ENCODE results near the gene RHO. TPM values are rescaled to one million over a fixed set of nuclear protein-coding genes. Genes with fewer than 3 reads are reported as not detected.
"Not testable (repeated sequence)": the region's sequence is repeated elsewhere in the genome, so short reads cannot be mapped to it uniquely, and the experiment has no call there.

The RHO gene
- total RNA-seq, 1 experiment from 2014 or later = not detected

- DNase-seq (ENCODE audit: low spot score); CTCF ChIA-PET; H3K36me3 Mint-ChIP-seq; ATAC-seq; POLR2A ChIA-PET; H3K27ac Mint-ChIP-seq; H3K27me3 Mint-ChIP-seq (ENCODE audit: low read depth); H3K4me3 Mint-ChIP-seq; H3K9me3 Mint-ChIP-seq; H3K4me1 Mint-ChIP-seq: not testable (repeated sequence)
- TF ChIP-seq HMGA2 (CRISPR knock-in tag; IDR thresholded peaks at IDR 0.05) = peak; percentile 67
Measured at GRCh38 chr3:129545951-129546350, 17.5 kb downstream of the RHO start.

DNA sequence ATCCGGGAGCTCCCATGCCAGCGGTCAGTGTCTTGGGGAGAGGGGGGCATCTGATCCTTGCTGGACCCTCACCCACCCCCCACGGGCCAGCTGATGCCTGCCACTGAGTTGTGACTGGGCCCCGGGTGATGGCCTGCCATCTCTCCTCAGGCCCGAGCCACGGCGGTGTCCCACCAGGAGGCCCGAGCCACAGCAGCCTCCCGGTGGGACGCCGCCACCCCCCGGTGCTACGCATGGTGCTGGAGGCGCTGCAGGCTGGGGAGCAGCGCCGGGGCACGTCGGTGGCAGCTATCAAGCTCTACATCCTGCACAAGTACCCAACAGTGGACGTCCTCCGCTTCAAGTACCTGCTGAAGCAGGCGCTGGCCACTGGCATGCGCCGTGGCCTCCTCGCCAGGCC, 18.8 kb downstream of the RHO start:
- DNase-seq (ENCODE audit: low spot score) (no peak), ATAC-seq (no peak)
- H3K9me3 Mint-ChIP-seq = no peaks in the 10 kb centered on the region
- H3K36me3 Mint-ChIP-seq = no peaks in the 10 kb centered on the region
- no peaks in the 10 kb centered on the region for H3K27me3 Mint-ChIP-seq (ENCODE audit: low read depth)
- H3K4me3 Mint-ChIP-seq = no peak overlapping the region
- CTCF ChIA-PET = interaction anchor here (1.4 kb wide), 1 partner anchor 13 kb away, joined by 3 read pairs; no protein-coding TSS in a partner anchor
- TF ChIP-seq TP53 (CRISPR knock-in tag; IDR thresholded peaks at IDR 0.05) (no peak), ZNF219 (CRISPR knock-in tag; IDR thresholded peaks at IDR 0.05; ENCODE audit: borderline replicate concordance) (no peak), JAZF1 (CRISPR knock-in tag; IDR thresholded peaks at IDR 0.05) (no peak), GTF2I (CRISPR knock-in tag; conservative IDR thresholded peaks at IDR 0.05) (no peak), SOX15 (CRISPR knock-in tag; IDR thresholded peaks at IDR 0.05) (no peak), NR3C1 (CRISPR knock-in tag; conservative IDR thresholded peaks at IDR 0.05; ENCODE audit: low read depth) (no peak), GRHL2 (CRISPR knock-in tag; IDR thresholded peaks at IDR 0.05; ENCODE audit: insufficient replicate concordance, severe bottlenecking) (no peak), OVOL2 (CRISPR knock-in tag; IDR thresholded peaks at IDR 0.05; ENCODE audit: borderline replicate concordance) (no peak), E2F4 (CRISPR knock-in tag; IDR thresholded peaks at IDR 0.05; ENCODE audit: borderline replicate concordance, low read depth) (no peak)
- TF ChIP-seq, protein P1, sequence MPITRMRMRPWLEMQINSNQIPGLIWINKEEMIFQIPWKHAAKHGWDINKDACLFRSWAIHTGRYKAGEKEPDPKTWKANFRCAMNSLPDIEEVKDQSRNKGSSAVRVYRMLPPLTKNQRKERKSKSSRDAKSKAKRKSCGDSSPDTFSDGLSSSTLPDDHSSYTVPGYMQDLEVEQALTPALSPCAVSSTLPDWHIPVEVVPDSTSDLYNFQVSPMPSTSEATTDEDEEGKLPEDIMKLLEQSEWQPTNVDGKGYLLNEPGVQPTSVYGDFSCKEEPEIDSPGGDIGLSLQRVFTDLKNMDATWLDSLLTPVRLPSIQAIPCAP (CRISPR knock-in tag; IDR thresholded peaks at IDR 0.05) = no peak
- TF ChIP-seq, protein P2, sequence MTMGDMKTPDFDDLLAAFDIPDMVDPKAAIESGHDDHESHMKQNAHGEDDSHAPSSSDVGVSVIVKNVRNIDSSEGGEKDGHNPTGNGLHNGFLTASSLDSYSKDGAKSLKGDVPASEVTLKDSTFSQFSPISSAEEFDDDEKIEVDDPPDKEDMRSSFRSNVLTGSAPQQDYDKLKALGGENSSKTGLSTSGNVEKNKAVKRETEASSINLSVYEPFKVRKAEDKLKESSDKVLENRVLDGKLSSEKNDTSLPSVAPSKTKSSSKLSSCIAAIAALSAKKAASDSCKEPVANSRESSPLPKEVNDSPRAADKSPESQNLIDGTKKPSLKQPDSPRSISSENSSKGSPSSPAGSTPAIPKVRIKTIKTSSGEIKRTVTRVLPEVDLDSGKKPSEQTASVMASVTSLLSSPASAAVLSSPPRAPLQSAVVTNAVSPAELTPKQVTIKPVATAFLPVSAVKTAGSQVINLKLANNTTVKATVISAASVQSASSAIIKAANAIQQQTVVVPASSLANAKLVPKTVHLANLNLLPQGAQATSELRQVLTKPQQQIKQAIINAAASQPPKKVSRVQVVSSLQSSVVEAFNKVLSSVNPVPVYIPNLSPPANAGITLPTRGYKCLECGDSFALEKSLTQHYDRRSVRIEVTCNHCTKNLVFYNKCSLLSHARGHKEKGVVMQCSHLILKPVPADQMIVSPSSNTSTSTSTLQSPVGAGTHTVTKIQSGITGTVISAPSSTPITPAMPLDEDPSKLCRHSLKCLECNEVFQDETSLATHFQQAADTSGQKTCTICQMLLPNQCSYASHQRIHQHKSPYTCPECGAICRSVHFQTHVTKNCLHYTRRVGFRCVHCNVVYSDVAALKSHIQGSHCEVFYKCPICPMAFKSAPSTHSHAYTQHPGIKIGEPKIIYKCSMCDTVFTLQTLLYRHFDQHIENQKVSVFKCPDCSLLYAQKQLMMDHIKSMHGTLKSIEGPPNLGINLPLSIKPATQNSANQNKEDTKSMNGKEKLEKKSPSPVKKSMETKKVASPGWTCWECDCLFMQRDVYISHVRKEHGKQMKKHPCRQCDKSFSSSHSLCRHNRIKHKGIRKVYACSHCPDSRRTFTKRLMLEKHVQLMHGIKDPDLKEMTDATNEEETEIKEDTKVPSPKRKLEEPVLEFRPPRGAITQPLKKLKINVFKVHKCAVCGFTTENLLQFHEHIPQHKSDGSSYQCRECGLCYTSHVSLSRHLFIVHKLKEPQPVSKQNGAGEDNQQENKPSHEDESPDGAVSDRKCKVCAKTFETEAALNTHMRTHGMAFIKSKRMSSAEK (CRISPR knock-in tag; IDR thresholded peaks at IDR 0.05; ENCODE audit: borderline replicate concordance) = no peak
- H3K4me1 Mint-ChIP-seq = peaks cover 6% of the 10 kb centered on the region
- H3K27ac Mint-ChIP-seq = no peak overlapping the region
- POLR2A ChIA-PET = no interaction called here

DNA sequence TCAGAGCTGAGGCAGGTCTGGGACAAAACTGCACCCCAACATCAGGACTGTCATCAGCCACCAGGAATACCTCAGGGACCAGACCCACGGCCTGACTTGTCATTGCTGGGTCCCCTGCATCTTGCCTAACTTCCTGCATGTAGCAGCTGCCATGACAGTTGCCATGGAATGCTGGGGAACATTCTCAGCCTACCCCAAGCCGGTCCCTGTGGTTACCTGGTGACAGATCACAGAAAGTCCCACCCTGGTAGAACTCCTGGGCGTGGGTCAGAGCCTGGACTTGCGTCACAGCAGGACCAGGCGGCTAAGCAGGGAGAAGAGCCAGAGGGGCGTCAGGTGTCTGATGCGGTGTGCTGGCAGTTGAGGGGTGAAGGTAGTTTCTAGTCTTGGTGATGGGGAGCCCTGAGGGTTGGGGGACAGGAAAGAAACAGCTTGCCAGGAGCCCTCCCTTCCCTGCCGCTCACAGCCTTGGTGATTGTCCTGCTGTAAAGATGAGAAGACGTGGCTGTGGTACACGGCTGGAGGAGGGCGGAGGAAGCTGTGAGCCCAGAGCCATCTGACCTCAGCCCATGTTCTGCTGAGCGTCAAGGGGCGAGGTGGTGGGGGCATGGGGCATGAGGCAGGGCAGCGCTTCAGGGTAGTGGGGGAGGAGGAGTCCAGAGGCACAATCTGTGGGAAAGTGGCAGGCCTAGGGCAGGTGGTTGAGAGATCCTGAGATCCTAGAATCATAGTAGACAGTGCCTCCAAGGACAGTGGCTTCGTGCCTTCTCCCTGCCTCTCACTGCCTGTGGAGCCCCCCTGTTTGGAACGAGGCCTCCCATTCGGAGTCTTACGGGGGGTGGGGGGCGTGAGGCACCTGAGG, 19.9 kb downstream of the RHO start:
- Mint-ChIP-seq H3K9me3 (no peaks in the 10 kb centered on the region), H3K27ac (no peak overlapping the region; the same call in 1 of the 2 replicates), H3K4me3 (no peak overlapping the region), H3K27me3 (ENCODE audit: low read depth) (no peaks in the 10 kb centered on the region), H3K36me3 (no peaks in the 10 kb centered on the region), H3K4me1 (peaks cover 12% of the 10 kb centered on the region)
- ChIA-PET CTCF (interaction anchor here (1.4 kb wide), 1 partner anchor 14 kb away, joined by 3 read pairs; no protein-coding TSS in a partner anchor), POLR2A (interaction anchor here (0.5 kb wide), 1 partner anchor 299 kb away, joined by 3 read pairs; no protein-coding TSS in a partner anchor)
- DNase-seq (ENCODE audit: low spot score) = no peak
- no peak for ATAC-seq
- TF ChIP-seq AR (CRISPR knock-in tag; IDR thresholded peaks at IDR 0.05) = no peak
- TF ChIP-seq, protein P3, sequence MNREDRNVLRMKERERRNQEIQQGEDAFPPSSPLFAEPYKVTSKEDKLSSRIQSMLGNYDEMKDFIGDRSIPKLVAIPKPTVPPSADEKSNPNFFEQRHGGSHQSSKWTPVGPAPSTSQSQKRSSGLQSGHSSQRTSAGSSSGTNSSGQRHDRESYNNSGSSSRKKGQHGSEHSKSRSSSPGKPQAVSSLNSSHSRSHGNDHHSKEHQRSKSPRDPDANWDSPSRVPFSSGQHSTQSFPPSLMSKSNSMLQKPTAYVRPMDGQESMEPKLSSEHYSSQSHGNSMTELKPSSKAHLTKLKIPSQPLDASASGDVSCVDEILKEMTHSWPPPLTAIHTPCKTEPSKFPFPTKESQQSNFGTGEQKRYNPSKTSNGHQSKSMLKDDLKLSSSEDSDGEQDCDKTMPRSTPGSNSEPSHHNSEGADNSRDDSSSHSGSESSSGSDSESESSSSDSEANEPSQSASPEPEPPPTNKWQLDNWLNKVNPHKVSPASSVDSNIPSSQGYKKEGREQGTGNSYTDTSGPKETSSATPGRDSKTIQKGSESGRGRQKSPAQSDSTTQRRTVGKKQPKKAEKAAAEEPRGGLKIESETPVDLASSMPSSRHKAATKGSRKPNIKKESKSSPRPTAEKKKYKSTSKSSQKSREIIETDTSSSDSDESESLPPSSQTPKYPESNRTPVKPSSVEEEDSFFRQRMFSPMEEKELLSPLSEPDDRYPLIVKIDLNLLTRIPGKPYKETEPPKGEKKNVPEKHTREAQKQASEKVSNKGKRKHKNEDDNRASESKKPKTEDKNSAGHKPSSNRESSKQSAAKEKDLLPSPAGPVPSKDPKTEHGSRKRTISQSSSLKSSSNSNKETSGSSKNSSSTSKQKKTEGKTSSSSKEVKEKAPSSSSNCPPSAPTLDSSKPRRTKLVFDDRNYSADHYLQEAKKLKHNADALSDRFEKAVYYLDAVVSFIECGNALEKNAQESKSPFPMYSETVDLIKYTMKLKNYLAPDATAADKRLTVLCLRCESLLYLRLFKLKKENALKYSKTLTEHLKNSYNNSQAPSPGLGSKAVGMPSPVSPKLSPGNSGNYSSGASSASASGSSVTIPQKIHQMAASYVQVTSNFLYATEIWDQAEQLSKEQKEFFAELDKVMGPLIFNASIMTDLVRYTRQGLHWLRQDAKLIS (CRISPR knock-in tag; IDR thresholded peaks at IDR 0.05; ENCODE audit: borderline replicate concordance) = no peak
- TF ChIP-seq USF2 (CRISPR knock-in tag; IDR thresholded peaks at IDR 0.05) = no peak
- TF ChIP-seq FOXP1 (CRISPR knock-in tag; IDR thresholded peaks at IDR 0.05; ENCODE audit: borderline replicate concordance) = no peak

Data from WTC11 (cell line).